GM18498 (cell line): ENCODE data around the gene PALM.
"Not testable (repeated sequence)": the region's sequence is repeated elsewhere in the genome, so short reads cannot be mapped to it uniquely, and the experiment has no call there.

Source experiments
- ATAC-seq: cut with Tn5 transposase; IDR thresholded peaks from one replicate; pipeline ENCODE4 v1.9.1; 2021; ENCODE audit warnings: mild to moderate bottlenecking, moderate library complexity; ENCODE audit not compliant: unreplicated experiment

Gene PALM

DNA sequence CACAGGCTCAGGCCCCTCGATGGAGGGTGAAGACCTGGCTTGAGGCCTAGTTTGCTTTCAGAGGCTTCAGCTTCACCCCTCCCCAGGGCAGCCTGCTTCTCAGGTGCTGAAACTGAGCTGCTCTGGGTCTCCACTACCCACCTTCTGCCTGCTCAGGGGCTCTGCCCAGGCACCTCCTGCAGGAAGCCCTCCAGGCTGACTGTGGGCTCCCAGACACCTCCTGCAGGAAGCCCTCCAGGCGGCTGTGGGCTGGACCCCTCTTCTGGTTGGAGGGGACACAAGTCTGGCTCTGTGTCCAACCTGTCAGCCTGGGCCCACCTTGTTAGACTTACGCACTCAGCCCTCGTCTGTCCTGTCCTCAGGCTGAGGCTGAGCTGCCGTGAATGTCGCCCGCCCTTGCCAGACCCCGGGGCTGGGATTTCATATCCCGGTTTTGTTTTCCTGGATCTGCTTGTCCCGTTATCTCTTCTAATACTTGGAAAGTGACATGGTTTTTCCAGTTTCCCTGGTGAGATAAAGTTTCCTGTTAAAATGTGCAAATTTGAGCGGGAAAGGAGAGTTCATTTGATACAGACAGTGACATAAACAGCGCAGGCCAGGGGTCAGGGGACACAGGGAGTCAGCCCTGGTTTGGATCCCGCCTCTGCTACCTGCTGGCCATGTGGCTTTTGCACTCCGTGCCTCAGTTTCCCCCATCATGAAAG is 21.4 kb downstream of the PALM start:
- no peak for ATAC-seq

- ATAC-seq: no peak
These were observed 22.3 kb downstream of the PALM start for GRCh38 chr19:731000-731399.

DNA sequence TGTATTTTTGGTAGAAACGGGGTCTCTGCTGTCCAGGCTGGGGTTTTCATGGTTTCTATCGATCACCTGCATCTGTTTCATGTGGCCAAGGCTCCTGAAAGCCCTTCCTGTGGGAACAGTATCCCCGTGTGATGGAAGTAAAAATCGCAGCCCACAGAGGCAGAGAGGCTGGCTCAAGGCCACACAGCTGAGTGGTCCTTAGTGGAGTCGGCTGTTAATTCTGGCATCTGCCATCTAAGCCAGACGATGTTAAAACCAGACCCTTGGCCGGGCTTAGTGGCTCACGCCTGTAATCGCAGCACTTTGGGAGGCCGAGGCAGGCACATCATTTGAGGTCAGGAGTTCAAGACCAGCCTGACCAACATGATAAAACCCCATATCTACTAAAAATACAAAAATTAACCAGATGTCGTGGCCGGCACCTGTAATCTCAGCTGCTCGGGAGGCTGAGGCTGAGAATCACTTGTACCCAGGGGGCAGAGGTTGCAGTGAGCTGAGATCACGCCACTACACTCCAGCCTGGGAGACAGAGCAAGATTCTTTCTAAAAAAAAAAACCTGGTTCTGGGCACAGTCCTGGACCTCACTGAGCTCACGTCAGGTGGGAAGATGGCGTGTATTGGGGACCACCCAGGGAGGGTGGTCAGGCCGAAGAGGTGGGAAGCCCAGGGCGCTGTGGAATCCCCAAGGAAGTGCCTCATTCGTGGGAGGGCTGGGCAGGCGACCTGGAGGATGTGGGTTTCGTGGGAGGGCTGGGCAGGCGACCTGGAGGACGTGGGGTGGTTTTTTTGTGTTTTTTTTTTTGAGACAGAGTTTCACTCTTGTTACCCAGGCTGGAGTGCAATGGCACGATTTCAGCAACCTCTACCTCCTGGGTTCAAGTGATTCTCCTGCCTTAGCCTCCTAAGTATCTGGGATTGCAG is 23.7 kb downstream of the PALM start:
- ATAC-seq: no peak

DNA sequence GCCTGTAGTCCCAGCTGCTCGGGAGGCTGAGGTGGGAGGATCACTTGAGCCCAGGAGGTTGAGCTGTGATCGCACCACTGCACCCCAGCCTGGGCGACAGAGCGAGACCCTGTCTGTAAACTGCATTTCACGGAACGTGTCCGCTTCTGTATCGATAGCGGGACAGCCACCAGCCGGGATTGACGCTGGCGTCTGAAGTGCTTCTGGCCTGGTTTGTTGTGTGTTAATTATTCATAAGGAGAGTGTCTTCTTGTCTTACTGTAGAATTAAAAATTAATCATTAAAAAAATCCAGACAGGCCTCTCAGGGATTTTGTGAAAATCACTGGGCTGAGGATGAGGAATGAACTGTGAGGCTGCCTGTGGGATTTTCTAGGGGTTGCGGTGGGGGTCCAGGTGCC is 26.0 kb downstream of the PALM start:
- ATAC-seq: no peak

DNA sequence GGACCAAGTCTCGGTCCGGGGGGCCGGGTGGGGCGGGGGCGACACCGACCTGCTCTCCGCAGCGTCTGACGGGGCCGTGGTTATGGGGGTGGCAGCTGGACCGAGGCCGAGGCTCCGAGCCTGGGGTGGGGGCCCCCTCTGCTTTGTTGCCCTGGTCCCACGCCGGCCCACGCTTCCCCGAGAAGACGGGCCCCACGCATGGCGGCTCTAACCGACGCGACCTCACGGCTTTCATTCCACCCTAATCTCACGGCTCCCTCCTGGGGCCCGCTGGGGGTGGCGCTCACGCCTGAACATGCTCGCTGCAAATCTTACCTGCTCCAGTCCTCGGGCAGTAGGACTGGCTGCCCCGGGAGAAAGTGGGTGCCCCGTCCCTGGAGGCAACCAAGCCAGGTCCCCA is 27.4 kb downstream of the PALM start:
- ATAC-seq: no peak

GRCh38 chr19:737591-738093 is 28.9 kb downstream of the PALM start:
- no peak for ATAC-seq

GRCh38 chr19:738509-739128 is 29.9 kb downstream of the PALM start:
- no peak for ATAC-seq

- ATAC-seq: no peak
These were observed 31.4 kb downstream of the PALM start for GRCh38 chr19:739998-740715.

- not testable (repeated sequence) for ATAC-seq
These were observed 32.2 kb downstream of the PALM start for GRCh38 chr19:740816-741505.

DNA sequence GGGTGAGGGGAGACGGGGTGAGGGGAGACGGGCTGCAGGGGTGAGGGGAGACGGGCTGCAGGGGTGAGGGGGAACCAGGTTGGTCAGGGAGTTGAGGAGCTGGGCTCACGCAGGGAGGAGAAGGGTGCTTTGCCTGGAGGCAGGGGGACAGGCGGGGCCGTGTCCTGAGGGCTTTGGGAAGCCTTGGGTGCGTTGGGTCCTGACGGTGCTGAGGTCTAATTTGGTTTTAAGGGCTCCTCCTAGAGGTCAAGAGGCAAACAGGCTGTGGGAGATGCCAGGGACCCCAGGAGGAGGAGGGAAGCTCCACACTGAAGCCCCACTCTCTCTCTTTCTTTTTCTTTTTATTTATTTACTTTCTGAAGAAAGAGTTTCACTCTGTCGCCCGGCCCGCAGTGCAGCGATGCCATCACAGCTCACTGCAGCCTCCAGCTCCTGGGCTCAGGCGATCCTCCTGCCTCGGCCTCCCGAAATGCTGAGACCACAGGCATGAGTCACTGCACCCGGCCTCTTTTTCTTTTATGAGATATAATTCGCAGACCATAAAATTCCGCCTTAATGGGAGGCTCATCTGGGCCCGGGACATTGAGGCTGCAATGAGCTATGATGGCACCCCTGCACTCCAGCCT is 32.9 kb downstream of the PALM start:
- ATAC-seq: no peak

DNA sequence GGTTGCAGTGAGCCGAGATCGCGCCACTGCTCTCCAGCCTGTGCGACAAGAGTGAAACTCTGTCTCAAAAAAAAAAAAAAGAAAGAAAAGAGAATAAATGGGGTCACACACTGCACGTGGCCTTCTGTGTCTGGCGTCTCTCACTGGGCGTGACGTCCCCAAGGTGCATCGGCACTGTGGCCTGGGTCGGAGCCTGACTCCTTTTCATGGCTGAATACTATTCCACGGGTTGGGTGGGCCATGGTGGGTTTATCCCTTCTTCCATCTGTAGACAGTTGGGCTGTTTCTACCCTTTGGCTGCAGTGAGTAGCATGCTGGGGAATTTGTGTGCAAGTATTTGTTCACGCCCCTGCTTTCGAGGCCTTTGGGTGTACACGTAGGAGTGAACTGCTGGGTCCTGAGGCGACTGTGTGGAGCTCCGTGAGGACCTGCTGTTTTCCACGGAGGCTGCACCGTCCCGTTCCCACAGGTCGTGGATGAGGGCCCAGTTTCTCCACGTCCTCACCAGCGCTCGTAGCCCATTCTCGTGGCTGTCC is 33.9 kb downstream of the PALM start:
- no peak for ATAC-seq

GRCh38 chr19:743168-743687 is 34.5 kb downstream of the PALM start:
- ATAC-seq: no peak

- not testable (repeated sequence) for ATAC-seq
These were observed 36.4 kb downstream of the PALM start for GRCh38 chr19:745138-745537.

DNA sequence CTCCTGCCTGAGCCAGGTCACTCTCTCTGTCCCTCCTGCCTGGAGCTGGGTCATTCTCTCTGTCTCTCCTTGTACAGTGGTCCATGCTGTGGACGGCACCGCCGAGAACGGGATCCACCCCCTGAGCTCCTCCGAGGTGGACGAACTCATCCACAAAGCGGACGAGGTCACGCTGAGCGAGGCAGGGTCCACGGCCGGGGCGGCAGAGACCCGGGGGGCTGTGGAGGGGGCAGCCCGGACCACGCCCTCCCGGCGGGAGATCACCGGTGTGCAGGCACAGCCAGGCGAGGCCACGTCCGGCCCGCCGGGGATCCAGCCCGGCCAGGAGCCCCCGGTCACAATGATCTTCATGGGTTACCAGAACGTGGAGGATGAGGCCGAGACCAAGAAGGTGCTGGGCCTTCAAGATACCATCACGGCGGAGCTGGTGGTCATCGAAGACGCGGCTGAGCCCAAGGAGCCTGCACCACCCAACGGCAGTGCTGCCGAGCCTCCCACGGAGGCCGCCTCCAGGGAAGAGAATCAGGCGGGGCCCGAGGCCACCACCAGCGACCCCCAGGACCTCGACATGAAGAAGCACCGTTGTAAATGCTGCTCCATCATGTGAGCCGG is 37.6 kb downstream of the PALM start:
- no peak for ATAC-seq

DNA sequence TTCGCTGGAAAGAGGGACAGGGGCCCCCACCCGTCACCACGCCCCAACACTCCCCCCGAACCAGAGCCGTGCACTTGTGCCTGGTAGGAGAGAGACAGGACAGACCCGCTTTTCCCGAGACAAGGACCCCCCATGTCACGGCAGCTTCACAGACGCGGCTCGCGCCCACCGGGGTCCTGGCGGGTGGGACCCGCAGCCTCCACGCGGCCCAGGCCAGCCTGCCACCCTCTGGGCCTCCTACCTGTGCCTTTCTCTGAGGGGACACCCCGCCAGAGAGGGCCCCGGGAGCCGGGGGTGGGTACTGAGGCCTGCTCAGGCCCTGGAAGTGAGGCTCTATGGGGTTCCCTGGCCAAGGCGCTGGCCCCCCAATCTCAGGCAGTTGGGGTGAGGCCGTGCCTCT is 38.2 kb downstream of the PALM start:
- ATAC-seq: no peak

GRCh38 chr19:747432-748273 is 38.9 kb downstream of the PALM start:
- ATAC-seq: no peak

DNA sequence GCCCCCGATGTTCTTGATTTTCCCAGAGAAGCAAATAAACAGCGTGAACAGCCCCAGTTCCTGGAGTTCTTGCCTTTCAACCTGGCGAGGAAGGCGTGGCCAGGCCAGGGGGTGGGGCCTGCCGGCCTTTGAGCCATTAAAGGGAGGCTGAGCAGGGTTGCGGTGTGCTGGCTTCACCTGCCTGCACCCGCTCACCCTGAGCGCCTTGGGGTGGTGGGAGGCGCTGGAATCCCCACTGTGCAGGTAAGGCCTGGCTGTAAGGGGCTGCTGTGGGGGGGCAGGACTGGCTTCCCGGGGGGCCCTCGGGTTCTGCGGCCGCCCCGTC is 39.5 kb downstream of the PALM start:
- ATAC-seq: no peak

GRCh38 chr19:749811-750210 is 41.1 kb downstream of the PALM start:
- ATAC-seq: no peak
